IgD-negative memory B cell (primary cell): ENCODE measurements around the gene CTNNA3. TPM values are rescaled to one million over a fixed set of nuclear protein-coding genes. Genes with fewer than 3 reads are reported as not detected.

Experiments used
- H3K27ac Mint-ChIP-seq, 3 donors: one replicate each; pipeline ENCODE4 v1.8.0; 2020 to 2022; ENCODE audit warnings: mild to moderate bottlenecking in 3 of 3, mixed read lengths in 3 of 3, moderate library complexity in 1 of 3
- H3K27me3 Mint-ChIP-seq: one replicate; pipeline ENCODE4 v1.8.0; 2021; ENCODE audit warnings: mixed read lengths
- H3K36me3 Mint-ChIP-seq: one replicate; pipeline ENCODE4 v1.8.0; 2020; ENCODE audit warnings: mild to moderate bottlenecking, mixed read lengths
- H3K4me1 Mint-ChIP-seq, 3 donors: one replicate each; pipeline ENCODE4 v1.8.0; 2020 to 2022; ENCODE audit warnings: mixed read lengths in 3 of 3, mild to moderate bottlenecking in 1 of 3
- H3K4me3 Mint-ChIP-seq, 4 donors: one replicate each; pipeline ENCODE4 v1.8.0; 2020 to 2022; ENCODE audit warnings: mild to moderate bottlenecking in 4 of 4, mixed read lengths in 4 of 4, moderate library complexity in 3 of 4
- H3K9me3 Mint-ChIP-seq, 3 donors: one replicate each; pipeline ENCODE4 v1.8.0; 2020 to 2021; ENCODE audit warnings: mixed read lengths in 3 of 3, mild to moderate bottlenecking in 1 of 3
- polyA plus RNA-seq: library from polyadenylated mRNA; unstranded; fragments of 300-500 nt; fragmentation: Illumina TruSeq; gene quantifications from one replicate; pipeline ENCODE4 v1.2.3, GENCODE V29; 2021

Gene CTNNA3
- polyA plus RNA-seq, 1 donor from 2014 or later, result 1.0 TPM

- H3K27ac Mint-ChIP-seq, result peak overlapping the region in 1 of 3 donors; percentile 24
- no peaks in the 10 kb centered on the region for H3K27me3 Mint-ChIP-seq
- no peaks in the 10 kb centered on the region for H3K4me1 Mint-ChIP-seq
- H3K4me3 Mint-ChIP-seq, result no peak overlapping the region
- peaks cover 1 to 4% (median 4%) of the 10 kb centered on the region in 3 donors for H3K9me3 Mint-ChIP-seq
- H3K36me3 Mint-ChIP-seq, result no peaks in the 10 kb centered on the region
These were observed 923.2 kb downstream of the CTNNA3 start for GRCh38 chr10:66772548-66773471.

GRCh38 chr10:66767707-66768106 is 928.3 kb downstream of the CTNNA3 start:
- no peak overlapping the region for H3K4me3 Mint-ChIP-seq
- no peaks in the 10 kb centered on the region for H3K27me3 Mint-ChIP-seq
- H3K27ac Mint-ChIP-seq, result no peak overlapping the region
- no peaks in the 10 kb centered on the region for H3K36me3 Mint-ChIP-seq
- peaks cover 0 to 4% (median 4%) of the 10 kb centered on the region in 3 donors for H3K9me3 Mint-ChIP-seq
- H3K4me1 Mint-ChIP-seq, result no peaks in the 10 kb centered on the region

- no peaks in the 10 kb centered on the region for H3K36me3 Mint-ChIP-seq
- no peaks in the 10 kb centered on the region for H3K27me3 Mint-ChIP-seq
- H3K9me3 Mint-ChIP-seq, result peaks cover 0 to 4% (median 3%) of the 10 kb centered on the region in 3 donors
- H3K4me1 Mint-ChIP-seq, result no peaks in the 10 kb centered on the region
- no peak overlapping the region for H3K4me3 Mint-ChIP-seq
- no peak overlapping the region for H3K27ac Mint-ChIP-seq
These were observed 933.7 kb downstream of the CTNNA3 start for GRCh38 chr10:66762218-66762729.

GRCh38 chr10:66760941-66761340 is 935.1 kb downstream of the CTNNA3 start:
- peaks cover 0 to 4% (median 3%) of the 10 kb centered on the region in 3 donors for H3K9me3 Mint-ChIP-seq
- H3K27me3 Mint-ChIP-seq, result no peaks in the 10 kb centered on the region
- H3K27ac Mint-ChIP-seq, result no peak overlapping the region
- H3K4me1 Mint-ChIP-seq, result no peaks in the 10 kb centered on the region
- no peak overlapping the region for H3K4me3 Mint-ChIP-seq
- no peaks in the 10 kb centered on the region for H3K36me3 Mint-ChIP-seq

- Mint-ChIP-seq H3K27me3 (no peaks in the 10 kb centered on the region), H3K27ac (no peak overlapping the region), H3K4me1 (no peaks in the 10 kb centered on the region), H3K4me3 (no peak overlapping the region), H3K9me3 (peaks cover 0 to 4% (median 0%) of the 10 kb centered on the region in 3 donors), H3K36me3 (no peaks in the 10 kb centered on the region)
These were observed 940.5 kb downstream of the CTNNA3 start for GRCh38 chr10:66755474-66755873.

GRCh38 chr10:66752714-66753113 is 943.3 kb downstream of the CTNNA3 start:
- no peak overlapping the region for H3K27ac Mint-ChIP-seq
- no peaks in the 10 kb centered on the region for H3K27me3 Mint-ChIP-seq
- H3K4me1 Mint-ChIP-seq, result no peaks in the 10 kb centered on the region
- H3K36me3 Mint-ChIP-seq, result no peaks in the 10 kb centered on the region
- no peak overlapping the region for H3K4me3 Mint-ChIP-seq
- H3K9me3 Mint-ChIP-seq, result peaks cover 2 to 4% (median 3%) of the 10 kb centered on the region in 3 donors

GRCh38 chr10:66748217-66748616 is 947.8 kb downstream of the CTNNA3 start:
- peaks cover 2 to 6% (median 4%) of the 10 kb centered on the region in 3 donors for H3K9me3 Mint-ChIP-seq
- H3K27ac Mint-ChIP-seq, result no peak overlapping the region
- no peaks in the 10 kb centered on the region for H3K27me3 Mint-ChIP-seq

GRCh38 chr10:66747451-66747850 is 948.5 kb downstream of the CTNNA3 start:
- H3K27ac Mint-ChIP-seq, result no peak overlapping the region
- no peaks in the 10 kb centered on the region for H3K36me3 Mint-ChIP-seq
- no peaks in the 10 kb centered on the region for H3K27me3 Mint-ChIP-seq
- no peaks in the 10 kb centered on the region for H3K4me1 Mint-ChIP-seq
- H3K4me3 Mint-ChIP-seq, result no peak overlapping the region
- peaks cover 2 to 6% (median 4%) of the 10 kb centered on the region in 3 donors for H3K9me3 Mint-ChIP-seq

More at GRCh38 chr10:66748217-66748616, 947.8 kb downstream of the CTNNA3 start:
- no peak overlapping the region for H3K4me3 Mint-ChIP-seq
- no peaks in the 10 kb centered on the region for H3K4me1 Mint-ChIP-seq
- no peaks in the 10 kb centered on the region for H3K36me3 Mint-ChIP-seq

GRCh38 chr10:66746711-66747110 is 949.3 kb downstream of the CTNNA3 start:
- Mint-ChIP-seq H3K4me3 (no peak overlapping the region), H3K9me3 (peaks cover 2 to 6% (median 4%) of the 10 kb centered on the region in 3 donors), H3K27ac (no peak overlapping the region), H3K4me1 (no peaks in the 10 kb centered on the region), H3K27me3 (no peaks in the 10 kb centered on the region), H3K36me3 (no peaks in the 10 kb centered on the region)

GRCh38 chr10:66746246-66746645 is 949.7 kb downstream of the CTNNA3 start:
- Mint-ChIP-seq H3K9me3 (peaks cover 3 to 6% (median 4%) of the 10 kb centered on the region in 3 donors), H3K4me3 (no peak overlapping the region), H3K27ac (no peak overlapping the region), H3K4me1 (no peaks in the 10 kb centered on the region), H3K27me3 (no peaks in the 10 kb centered on the region), H3K36me3 (no peaks in the 10 kb centered on the region)

- Mint-ChIP-seq H3K27ac (no peak overlapping the region), H3K9me3 (peaks cover 4 to 6% (median 6%) of the 10 kb centered on the region in 3 donors), H3K4me3 (no peak overlapping the region), H3K36me3 (no peaks in the 10 kb centered on the region), H3K4me1 (no peaks in the 10 kb centered on the region), H3K27me3 (no peaks in the 10 kb centered on the region)
These were observed 951.1 kb downstream of the CTNNA3 start for GRCh38 chr10:66744915-66745314.

GRCh38 chr10:66737241-66737640 is 958.8 kb downstream of the CTNNA3 start:
- H3K27ac Mint-ChIP-seq, result no peak overlapping the region
- H3K4me3 Mint-ChIP-seq, result no peak overlapping the region
- no peaks in the 10 kb centered on the region for H3K4me1 Mint-ChIP-seq
- H3K36me3 Mint-ChIP-seq, result peaks cover 1% of the 10 kb centered on the region
- H3K9me3 Mint-ChIP-seq, result peaks cover 1 to 3% (median 2%) of the 10 kb centered on the region in 3 donors
- H3K27me3 Mint-ChIP-seq, result no peaks in the 10 kb centered on the region

- no peak overlapping the region for H3K4me3 Mint-ChIP-seq
- H3K36me3 Mint-ChIP-seq, result no peaks in the 10 kb centered on the region
- H3K4me1 Mint-ChIP-seq, result no peaks in the 10 kb centered on the region
- H3K9me3 Mint-ChIP-seq, result peaks cover 0 to 3% (median 1%) of the 10 kb centered on the region in 3 donors
- peaks cover 3% of the 10 kb centered on the region for H3K27me3 Mint-ChIP-seq
- H3K27ac Mint-ChIP-seq, result no peak overlapping the region
These were observed 972.2 kb downstream of the CTNNA3 start for GRCh38 chr10:66723608-66724400.

GRCh38 chr10:66719483-66719882 is 976.5 kb downstream of the CTNNA3 start:
- no peak overlapping the region for H3K4me3 Mint-ChIP-seq
- no peaks in the 10 kb centered on the region for H3K36me3 Mint-ChIP-seq
- peaks cover 3% of the 10 kb centered on the region for H3K27me3 Mint-ChIP-seq
- H3K4me1 Mint-ChIP-seq, result no peaks in the 10 kb centered on the region
- peaks cover 1 to 4% (median 1%) of the 10 kb centered on the region in 3 donors for H3K9me3 Mint-ChIP-seq
- H3K27ac Mint-ChIP-seq, result no peak overlapping the region
